NCI-H2171 (cell line): ENCODE measurements around the gene MAPRE2.

ENCODE experiments used
- DNase-seq: peaks from one replicate; lab custom pipeline; 2025; lab: John Stamatoyannopoulos, UW

The MAPRE2 gene

DNA sequence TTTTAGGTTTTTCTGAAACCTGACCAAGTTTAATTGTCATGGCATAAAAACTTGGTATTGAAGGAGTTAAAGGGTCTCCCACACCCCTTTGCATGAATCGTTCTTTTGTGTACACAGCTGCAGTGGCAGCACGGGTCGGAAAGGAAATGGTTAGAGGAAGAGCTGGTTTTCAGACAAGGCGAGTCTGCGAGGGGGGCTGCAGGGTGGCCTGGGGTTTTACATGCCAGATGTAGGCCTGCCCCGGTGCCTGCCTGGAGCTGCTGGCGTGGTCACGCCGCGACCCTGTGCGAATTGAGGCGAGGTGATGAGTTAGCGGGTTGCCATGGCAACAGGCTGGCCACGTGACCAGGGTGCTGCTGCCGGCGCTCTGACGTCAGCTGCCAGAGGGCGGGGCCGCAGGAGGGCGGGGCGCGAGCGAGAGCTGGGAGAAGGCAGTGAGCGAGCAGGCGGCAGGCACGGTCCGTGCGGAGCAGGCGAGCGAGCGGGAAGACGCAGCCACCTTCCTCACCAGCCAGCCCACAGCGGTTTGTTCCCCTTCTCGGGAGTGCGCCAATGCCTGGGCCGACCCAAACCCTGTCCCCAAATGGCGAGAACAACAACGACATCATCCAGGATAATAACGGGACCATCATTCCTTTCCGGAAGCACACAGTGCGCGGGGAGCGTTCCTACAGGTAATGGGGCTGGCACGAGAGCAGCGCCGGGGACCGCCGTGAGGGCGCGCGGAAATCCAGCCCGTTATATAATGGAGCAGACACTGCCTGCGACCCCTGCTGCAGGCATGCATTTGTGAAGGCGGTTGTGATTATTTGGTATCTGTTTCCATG is at the start of gene MAPRE2:
Gene MAPRE2, plus strand, starts transcription at position 426 of the 827 bp plus-strand sequence. Its CDS starts 127 bp downstream, at position 553.
- peak; percentile 97 for DNase-seq

DNA sequence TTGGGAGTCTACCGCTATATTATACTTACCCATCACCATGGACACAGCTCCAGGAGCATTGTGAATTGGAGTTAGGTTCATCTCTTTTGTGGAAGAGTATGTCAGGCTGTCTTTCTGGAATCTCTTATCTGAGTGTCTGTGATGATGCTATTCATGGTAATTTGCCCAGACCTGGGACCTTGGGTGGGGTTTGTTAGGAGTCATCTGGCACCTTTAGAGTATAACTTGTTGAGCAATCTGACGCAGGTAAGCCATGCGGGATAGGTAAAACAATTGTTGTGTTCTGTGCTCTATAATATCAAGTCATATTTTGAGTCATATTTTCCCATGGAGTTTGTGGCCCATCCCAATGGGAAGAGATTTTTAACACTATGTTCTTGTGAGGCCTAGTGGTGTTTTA is 49.7 kb upstream of the MAPRE2 start:
- DNase-seq: no peak

DNA sequence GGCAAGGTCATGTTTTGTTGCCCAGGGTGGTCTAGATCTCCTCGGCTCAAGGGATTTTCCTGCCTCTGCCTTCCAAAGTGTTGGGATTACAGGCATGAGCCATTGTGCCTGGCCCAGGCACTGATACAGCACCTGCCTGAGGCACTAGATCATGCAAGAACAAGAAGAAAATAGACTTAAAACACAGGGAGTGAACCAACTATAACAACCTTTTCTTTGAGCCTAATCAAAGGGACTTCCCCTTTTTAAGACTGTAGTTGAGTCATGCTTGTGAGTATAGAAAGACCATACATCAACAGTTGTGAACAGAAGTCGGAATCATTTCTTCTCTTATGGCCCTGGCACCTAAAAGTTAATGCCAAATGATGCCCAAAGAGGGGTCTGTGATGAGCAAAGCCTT is 47.9 kb upstream of the MAPRE2 start:
- DNase-seq: no peak

DNA sequence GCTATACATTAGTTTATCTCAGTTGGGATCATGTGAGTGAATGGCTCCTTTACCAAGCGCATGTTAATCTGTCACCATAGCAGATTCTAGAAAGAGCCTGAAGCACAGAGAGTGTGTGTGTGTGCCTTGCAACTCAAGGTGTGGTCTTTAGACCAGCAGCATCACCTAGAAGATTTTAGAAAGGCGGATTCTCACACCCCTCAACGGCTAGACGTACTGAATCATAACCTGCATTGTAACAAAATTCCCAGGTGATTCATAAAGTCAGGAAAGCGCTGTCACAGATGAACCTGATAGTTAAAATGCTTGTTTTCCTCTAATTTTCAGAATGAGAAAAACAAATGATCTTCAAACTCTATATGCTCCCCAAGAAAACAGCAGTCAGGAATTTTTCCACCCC is 45.5 kb upstream of the MAPRE2 start:
- DNase-seq: no peak

DNA sequence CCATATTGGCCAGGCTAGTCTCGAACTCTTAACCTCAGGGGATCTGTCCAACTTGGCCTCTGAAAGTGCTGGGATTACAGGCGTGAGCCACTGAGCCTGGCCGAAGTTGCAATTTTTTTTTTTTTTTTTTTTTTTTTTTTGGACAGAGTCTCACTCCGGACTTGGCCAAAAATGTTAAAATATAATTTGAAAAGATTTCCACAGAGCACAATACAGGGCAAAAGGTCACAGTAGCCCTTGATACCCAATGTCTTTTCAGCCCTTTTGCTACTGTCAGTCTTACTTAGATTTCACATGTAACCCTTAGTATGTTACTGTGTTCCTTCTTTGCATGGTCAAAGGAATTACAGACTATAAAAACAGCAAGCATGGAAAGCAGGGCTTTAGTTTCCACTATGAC is 42.6 kb upstream of the MAPRE2 start:
- no peak for DNase-seq

DNA sequence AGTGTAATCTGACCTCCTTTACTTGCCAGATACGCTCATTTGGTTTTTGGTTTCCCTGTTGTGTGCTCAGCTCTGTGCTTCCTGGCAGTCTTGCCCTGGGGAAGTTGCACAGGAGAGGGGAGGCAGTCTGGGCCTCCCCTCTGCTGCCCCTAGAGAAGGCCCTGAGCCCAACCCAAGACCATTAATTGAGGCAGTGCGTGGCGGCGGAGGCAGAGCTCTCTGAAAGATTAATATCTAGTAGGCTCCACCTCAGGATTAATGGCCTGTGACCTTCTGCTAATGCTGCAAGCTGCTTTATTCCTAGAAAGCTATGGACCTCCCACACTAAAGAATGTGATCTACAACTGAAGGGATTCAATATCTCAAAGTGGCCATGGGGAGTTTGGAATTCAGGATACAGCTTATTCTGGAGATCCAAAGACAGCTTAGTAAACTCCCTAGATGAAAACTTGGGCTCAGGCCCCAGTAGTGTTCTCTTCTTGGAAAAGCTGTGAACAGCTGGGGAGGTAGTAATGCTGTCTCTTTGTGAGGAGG is 41.4 kb upstream of the MAPRE2 start:
- no peak for DNase-seq

DNA sequence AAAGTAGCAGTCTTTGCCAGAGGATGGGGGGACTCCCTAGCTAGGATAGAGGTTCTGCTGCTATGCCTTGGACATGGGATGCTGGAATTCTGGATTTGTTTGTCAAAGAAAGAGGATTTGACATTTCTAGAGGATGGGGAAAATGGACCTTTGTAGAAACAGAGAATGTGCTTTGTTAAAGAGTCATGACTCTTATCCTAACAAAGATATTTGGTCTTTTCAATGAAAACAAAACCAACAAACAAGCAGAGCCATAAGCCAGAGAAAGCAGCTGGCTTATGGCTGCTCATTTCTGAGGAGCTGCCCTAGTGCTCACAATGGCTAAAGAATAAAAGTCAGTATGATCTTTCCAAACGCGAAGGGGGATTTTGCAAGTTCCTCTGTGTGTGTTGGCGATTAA is 40.8 kb upstream of the MAPRE2 start:
- no peak for DNase-seq

DNA sequence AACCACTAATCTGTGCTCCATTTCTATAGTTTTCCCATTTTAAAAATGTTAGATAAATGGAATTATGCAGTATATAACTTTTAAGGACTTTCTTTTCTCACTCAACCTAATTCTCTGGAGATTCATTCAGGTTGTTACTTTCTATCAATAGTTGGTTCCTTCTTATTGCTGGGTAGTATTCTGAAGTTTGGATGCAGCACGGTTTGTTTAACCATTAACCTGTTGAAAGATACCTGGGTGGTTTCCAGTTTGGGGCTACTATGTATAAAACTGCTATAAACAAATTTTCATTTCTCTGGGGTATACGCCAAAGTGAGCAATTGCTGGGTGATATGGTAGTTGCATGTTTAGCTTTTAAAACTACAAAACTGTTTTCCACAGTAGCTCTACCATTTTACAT is 39.1 kb upstream of the MAPRE2 start:
- no peak for DNase-seq

DNA sequence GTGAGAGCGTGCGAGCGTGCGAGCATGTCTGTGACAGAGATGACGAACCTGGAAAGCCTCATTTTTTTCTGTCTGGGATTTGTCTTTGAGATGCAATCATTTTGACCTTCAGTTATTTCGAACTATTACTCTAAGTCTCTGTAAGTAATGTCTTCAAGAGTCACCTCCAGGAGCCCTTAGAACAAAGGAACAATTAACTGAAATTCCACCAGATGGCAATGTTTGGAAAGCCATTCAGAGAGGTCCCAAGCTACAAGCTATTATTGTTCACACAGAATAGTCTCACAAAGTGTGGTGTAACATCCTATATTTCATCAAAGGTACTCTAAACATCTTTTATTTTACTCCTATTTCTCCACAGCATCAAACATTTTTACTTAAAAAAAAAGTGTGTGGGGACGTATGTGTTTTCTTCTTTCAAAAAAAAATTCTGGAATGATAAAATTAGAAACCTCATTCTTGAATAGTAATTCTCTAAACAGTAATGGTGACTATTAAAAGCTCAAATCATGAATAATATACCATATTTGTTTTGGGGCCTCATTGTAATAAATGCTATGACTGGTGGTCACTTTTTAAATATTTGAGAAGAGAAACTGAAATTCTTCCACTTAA is 35.1 kb upstream of the MAPRE2 start:
- peak; percentile 52 for DNase-seq

DNA sequence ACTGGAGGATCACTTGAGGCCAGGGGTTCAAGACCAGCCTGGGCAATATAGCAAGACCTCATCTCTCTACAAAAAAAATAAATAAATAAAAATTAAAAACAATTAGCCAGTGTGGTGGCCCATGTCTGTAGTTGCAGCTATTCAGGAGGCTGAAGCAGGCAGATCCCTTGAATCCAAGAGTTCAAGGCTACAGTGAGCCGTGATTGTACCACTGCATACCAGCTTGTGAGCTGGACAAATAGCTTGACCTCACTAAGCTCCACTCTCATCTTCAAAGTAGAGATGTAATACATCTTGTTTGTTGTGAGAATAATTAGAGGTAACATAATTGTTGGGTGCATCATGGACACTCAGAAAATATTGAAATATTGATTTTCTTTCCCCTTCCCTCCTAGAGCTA is 31.1 kb upstream of the MAPRE2 start:
- no peak for DNase-seq

DNA sequence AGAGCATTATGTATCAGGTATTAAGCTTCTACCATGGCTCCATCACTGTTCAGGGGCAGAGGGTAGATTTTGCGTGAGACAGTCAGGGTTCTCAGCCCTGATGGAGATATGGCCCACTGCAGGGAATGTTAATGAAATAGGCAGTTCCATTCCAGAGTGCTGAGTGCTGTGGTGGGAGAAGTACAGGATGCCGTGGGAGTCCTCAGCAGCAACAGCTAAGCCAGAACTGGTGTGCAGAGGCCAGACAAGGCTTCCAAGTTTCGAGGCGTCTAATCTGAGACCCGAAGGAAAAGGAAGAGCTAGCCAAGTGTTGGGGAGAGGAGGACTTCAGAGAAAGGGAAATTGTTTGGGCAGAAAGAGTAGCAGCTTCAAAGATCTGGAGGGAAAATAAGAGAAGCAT is 30.2 kb upstream of the MAPRE2 start:
- DNase-seq: no peak

DNA sequence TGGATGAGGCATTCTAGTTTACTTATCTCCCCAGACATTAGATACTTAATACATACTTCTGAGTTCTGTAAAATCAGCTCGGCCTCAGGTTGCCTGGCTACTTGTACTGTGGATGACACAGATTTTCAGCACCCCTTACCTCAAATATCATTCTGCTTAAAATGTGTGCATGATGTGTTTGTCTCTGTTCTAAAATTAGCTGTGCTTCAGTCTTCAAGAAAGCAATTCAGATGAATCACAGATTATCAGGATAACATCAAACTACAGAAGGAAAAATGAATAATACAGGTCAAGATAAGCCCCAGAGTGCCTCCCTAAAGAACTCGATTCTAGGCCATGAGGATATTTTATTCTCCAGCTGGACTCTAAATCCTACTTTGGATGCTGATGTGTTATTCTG is 21.3 kb upstream of the MAPRE2 start:
- no peak for DNase-seq

DNA sequence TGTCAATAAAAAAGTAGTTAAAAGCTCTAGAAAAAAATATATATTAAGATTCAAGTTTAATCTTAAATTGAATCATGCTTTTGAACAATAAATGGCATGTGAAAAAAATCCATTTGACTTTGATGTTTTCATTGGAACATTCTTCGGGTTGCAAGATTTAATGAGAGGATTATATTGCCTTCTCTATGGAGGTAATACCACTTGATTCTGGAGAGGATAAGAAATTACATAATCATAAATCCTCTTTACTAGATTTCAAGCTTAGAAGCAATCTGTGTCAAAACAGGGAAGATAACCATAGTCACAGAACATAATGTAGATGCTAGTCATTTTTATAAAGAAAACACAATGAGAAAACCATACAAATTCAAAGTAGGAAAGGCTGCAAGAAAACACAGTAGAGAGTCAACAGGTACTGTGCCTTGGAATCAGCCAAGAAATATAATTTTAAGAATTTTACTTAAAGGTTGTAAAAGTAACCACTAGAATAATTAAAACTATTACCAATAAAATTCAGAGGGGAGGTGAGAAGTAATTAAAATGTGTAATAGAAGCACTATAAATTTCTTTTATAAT is 18.7 kb upstream of the MAPRE2 start:
- no peak for DNase-seq

DNA sequence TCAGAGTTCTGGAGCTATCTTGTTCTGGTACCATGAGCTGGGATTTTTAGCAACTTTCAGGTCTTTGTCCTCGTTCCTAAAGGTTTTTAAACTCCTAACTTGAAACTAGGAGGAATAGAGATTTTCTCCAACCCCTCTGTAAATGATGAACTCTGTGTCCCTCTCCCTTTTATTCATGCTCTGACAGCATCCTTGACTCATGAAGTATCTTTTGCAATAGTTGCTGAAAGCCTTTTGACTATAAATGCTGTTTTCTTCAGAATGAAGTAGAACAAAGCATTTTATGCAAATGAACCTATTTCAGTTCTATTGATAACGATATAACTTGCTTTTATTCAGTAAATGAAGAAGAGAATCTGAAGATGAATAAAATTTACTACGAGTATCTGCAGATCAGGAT is 17.0 kb upstream of the MAPRE2 start:
- DNase-seq: no peak

DNA sequence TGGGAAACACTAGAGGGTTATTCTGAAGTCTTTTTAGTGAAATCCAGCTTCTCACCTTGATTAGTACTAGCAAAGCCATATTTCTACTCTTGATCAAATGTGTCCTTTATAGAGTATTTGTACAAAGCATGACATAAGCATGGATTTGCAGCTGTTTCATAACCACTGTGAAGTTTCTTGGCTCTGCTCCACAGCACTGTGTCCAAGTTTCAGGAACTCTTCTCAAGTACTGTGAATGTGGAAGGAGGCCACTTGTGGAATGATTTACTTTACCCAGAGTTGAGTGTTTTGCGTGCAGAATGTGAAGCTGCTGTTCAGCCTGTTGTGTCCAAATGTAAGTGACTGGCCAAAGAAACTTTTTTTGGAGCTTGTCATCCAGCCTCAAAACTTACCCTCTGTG is 16.2 kb upstream of the MAPRE2 start:
- DNase-seq: no peak

DNA sequence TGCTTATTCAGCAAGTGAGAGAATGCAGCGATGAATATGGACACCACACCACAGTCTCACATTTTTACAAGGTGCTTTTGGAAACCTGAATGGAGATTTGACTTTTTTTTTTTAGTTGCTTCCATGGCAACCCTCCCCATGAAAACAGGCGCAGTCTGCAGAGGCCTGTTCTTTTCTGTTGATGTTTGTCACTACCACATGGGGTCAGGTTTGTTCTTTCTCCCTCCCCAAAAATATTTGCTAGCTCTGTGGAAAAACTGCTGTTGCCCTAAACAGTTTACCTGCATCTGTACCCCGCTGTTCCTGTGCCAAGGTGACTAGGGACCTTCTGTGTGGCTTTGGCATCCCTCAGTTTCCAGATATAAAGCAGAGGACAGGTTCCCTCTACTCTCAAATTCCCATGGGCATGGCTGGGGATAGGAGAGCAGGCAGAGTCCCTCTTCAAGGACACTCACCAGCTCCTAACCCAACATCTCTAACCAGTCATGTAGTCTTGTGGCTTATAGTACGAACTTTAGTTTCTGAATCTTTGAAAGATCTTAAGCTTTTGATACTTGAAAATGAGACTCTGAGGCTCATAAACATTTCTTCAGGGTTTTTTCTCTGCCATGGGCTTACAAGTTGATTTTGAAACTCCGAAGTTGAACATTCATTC is 14.7 kb upstream of the MAPRE2 start:
- DNase-seq: no peak

DNA sequence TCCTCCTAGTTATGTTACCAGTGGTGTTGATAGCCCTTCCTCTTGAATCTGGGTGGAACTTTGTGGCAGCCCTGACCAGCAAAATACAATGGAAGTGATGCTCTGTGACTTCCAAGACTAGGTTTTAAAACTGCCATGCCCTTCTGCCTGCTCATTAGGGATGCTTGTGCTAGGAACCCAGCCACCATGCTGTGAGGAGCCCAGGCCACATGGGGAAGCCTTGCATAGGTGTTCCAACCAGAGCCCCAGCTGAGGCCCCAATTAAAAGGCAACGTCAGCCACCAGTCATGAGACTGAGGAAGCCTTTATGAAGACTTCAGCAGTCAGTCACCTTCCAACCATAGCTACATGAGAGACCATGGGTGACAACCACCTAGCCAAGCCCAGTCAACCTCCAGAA is 14.0 kb upstream of the MAPRE2 start:
- no peak for DNase-seq

DNA sequence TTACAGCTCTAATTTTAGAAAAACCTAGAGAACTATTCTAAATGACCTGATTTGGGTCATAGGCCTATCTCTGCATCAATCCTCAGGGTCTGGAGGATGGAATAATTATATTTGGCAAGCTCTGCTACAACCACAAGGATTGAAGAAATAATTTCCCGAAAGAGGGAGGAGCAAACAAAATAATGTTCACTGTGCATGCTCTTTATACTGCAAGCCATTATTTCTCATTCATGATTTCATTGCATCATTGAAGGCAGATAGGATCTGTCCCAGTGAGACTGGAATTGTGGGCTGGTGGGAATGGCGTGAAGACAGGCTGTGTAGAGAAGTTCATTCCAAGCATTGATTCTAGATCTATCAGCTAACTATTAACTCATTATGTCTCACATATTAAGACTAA is 12.7 kb upstream of the MAPRE2 start:
- no peak for DNase-seq

DNA sequence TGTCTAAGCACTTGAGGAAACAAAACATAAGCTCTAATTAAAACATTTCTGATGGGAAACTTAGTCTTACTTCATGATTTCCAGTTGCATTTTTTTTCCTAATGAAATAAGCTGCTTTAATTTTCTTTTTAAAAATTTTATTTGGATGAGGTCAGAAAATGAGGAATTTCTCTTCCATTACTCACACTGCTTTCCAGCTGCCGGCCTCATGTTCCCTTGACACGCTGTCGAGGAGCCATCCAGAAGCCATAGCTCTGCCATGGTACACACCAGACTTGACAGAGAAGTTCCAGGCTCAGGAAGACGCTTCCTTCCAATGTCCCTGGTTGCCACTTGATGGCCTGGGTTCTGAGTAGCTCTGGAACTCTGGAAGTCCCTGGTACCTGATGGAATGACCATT is 12.1 kb upstream of the MAPRE2 start:
- DNase-seq: no peak

DNA sequence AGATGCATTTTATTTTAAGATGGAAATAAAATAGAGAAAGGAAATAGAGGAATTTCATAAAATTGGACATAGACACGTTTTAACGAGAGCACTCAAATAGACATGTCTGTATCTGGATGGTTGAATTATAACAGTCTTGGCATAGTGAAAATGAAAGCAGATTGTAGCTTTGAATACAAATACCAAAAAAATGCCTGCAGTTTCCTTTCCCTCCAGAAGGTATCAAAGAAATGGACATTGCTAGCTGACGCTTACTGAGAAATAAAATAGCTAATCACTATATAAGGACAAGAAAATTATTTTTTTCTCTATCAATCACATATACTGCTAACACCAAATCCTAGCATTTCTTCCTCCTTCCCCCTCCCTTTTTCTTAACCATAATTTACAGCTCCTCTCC is 11.4 kb upstream of the MAPRE2 start:
- DNase-seq: no peak

DNA sequence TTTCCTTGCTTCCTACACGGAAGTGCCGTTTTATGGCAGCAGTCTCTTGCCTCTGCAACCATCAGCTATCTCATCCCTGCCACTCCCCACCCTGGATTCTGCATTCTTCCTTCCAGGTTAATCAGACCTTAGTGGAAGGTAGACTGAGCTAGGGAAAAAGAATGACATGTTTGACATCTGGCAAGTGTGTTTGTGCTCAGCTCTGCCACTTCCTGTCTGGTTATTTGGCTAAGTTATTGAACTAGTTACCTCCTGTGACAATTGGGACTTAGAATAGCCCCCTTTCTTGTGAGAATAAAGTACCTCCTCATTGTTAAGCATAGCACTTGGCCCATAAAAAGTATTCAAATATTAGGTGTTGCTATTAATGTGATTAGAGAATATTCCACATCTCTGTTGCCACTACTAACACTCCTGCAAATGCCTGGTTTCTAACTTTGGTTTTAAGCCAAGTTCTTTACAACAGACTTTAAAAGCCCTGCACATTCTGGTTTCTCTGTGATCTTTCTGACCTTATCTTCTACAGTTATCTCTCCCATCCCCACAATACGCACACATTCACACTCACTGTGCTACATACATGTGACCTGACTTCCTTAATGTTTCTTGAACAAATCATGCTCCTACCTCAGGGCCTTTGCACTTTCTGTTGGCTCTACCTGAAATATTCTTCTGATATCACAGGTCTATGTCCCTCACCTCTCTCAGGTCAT is 10.8 kb upstream of the MAPRE2 start:
- DNase-seq: no peak

DNA sequence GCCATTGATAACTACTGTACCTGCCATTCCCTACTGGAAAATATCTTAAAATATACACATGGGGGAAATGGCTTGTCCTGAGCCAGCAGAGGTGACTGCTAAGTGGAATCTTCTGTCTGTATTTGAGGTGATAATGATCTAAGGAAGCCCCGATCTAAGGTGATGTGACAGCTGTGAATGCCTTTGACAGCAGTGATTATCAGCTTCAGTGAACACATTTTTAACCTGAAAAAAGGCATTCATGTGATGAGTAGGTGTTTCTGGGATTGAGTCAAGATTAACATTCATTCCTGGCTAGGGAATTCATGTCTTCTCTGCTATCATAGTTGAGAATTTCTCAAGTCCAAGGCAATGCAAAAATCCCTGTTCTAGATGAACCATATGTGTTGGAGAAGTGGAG is 9.1 kb upstream of the MAPRE2 start:
- DNase-seq: no peak
